Activated CD4-positive, alpha-beta T cell treated with anti-CD3 and anti-CD28 coated beads, Interleukin-2, amount 50 U/mL, for 4 hours (primary cell): Measurements from ENCODE around the gene CMTM8.

ENCODE experiments used
- DNase-seq, 2 experiments: peaks; one replicate each; pipeline ENCODE4 v3.0.0-alpha.2; 2020

CMTM8 gene

GRCh38 chr3:32419742-32420125, 181.3 kb downstream of the CMTM8 start:
- DNase-seq: no peak
